Esophagus squamous epithelium (tissue), 5 donors: Measurements from ENCODE around the gene PRRT1. TPM values are rescaled to one million over a fixed set of nuclear protein-coding genes. Genes with fewer than 3 reads are reported as not detected.

Source experiments
- DNase-seq: peaks from one replicate; lab custom pipeline; 2025; lab: John Stamatoyannopoulos, UW
- H3K27ac ChIP-seq, 4 donors: fragments of 200-600 bp; sonication (generic); one replicate each; pipeline ENCODE4 v1.5.1; 2016 to 2019; ENCODE audit warnings: mild to moderate bottlenecking in 1 of 4
- H3K27me3 ChIP-seq, 4 donors: fragments of 200-600 bp; sonication (generic); 1 replicate in 3 of 4; 2 replicates in 1 of 4; pipeline versions ENCODE4 v1.5.1 to v1.6.0; 2017 to 2021; ENCODE audit warnings: antibody characterized with exemption in 1 of 4
- H3K36me3 ChIP-seq, 3 donors: fragments of 200-600 bp; sonication (generic); one replicate each; pipeline ENCODE4 v1.5.1; 2016 to 2019
- H3K4me1 ChIP-seq, 3 donors: fragments of 200-600 bp; sonication (generic); one replicate each; pipeline ENCODE4 v1.5.1; 2017 to 2019
- H3K4me3 ChIP-seq, 4 donors: fragments of 200-600 bp; sonication (generic); 1 replicate in 3 of 4; 2 replicates in 1 of 4; pipeline ENCODE4 v1.5.1; 2016 to 2019; ENCODE audit warnings: mild to moderate bottlenecking in 2 of 4, moderate library complexity in 1 of 4
- H3K9me3 ChIP-seq, 3 donors: fragments of 200-600 bp; sonication (generic); one replicate each; pipeline ENCODE4 v1.5.1; 2016 to 2019
- POLR2A ChIP-seq, 4 donors: fragments of 450-650 bp; IDR thresholded peaks; one replicate each; pipeline ENCODE4 v1.6.1; 2017; ENCODE audit warnings: antibody characterized with exemption in 4 of 4, mild to moderate bottlenecking in 4 of 4, moderate library complexity in 3 of 4
- WGBS, 2 donors: methylation state at CpG; one replicate each; pipeline ENCODE4 v1.1.5; 2018; 5-methylcytosine and 5-hydroxymethylcytosine counted together
- intact Hi-C: fragments of 100-400 bp; cut with DNase I; formaldehyde crosslinking; loops from one replicate; pipeline ENCODE4 v1.15.0; 2022
- total RNA-seq, 4 donors: library from RNA; depleted of rRNA; stranded (reverse); fragments of >200 nt; gene quantifications; one replicate each; pipeline ENCODE4 v1.1.0, GENCODE V29; 2016
- TF ChIP-seq, protein P1 (sequence below), 6 experiments: fragments of 450-650 bp in 4 of 6; fragments of 200-600 bp in 2 of 6; sonication (generic) in 2 of 6; IDR thresholded peaks; one replicate each; pipeline ENCODE4 v1.5.1; 2016 to 2019; ENCODE audit warnings: antibody characterized with exemption in 6 of 6, mild to moderate bottlenecking in 4 of 6, moderate library complexity in 4 of 6
- donor health status: DM: yes; HTN: yes; CAD: no.

The PRRT1 gene
- total RNA-seq, 4 donors from 2014 or later, result 0.35 to 0.87 (median 0.57) TPM; not detected in 1

DNA sequence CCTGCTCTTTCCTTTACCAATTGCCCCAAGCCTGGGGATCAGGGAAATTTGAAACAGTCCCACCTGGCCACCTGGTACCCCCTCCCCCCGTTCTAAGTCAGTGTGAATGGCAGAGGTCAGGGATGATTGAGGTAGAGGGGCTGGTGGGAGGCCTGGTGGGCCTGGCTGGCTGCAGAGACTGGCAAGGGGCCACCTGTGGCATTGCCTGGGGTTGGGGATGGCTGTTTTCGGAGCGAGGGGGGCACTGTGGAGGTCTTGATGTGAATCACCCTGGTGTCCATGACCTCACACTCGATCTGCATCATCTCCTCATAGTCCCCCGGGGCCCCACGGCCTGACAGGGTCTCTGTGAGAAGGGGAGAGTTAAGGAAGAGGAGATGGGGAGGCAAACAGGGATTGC, 36.1 kb downstream of the PRRT1 start:
- Histone ChIP-seq H3K4me1 (peaks cover 5 to 63% (median 47%) of the 10 kb centered on the region in 3 donors), H3K4me3 (no peak overlapping the region), H3K36me3 (peaks cover 22 to 65% (median 41%) of the 10 kb centered on the region in 3 donors), H3K27ac (peak overlapping the region in 1 of 4 donors; percentile 85), H3K27me3 (no peaks in the 10 kb centered on the region), H3K9me3 (no peaks in the 10 kb centered on the region)
- 86 to 94% methylated on average over 4 to 6 of the region's 6 CpGs for WGBS, 2 donors
- no peak for DNase-seq
- intact Hi-C loops, result no loop called here
- TF ChIP-seq, protein P1, sequence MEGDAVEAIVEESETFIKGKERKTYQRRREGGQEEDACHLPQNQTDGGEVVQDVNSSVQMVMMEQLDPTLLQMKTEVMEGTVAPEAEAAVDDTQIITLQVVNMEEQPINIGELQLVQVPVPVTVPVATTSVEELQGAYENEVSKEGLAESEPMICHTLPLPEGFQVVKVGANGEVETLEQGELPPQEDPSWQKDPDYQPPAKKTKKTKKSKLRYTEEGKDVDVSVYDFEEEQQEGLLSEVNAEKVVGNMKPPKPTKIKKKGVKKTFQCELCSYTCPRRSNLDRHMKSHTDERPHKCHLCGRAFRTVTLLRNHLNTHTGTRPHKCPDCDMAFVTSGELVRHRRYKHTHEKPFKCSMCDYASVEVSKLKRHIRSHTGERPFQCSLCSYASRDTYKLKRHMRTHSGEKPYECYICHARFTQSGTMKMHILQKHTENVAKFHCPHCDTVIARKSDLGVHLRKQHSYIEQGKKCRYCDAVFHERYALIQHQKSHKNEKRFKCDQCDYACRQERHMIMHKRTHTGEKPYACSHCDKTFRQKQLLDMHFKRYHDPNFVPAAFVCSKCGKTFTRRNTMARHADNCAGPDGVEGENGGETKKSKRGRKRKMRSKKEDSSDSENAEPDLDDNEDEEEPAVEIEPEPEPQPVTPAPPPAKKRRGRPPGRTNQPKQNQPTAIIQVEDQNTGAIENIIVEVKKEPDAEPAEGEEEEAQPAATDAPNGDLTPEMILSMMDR (IDR thresholded peaks at IDR 0.05), result no peak
- no peak for TF ChIP-seq POLR2A (IDR thresholded peaks at IDR 0.05)

DNA sequence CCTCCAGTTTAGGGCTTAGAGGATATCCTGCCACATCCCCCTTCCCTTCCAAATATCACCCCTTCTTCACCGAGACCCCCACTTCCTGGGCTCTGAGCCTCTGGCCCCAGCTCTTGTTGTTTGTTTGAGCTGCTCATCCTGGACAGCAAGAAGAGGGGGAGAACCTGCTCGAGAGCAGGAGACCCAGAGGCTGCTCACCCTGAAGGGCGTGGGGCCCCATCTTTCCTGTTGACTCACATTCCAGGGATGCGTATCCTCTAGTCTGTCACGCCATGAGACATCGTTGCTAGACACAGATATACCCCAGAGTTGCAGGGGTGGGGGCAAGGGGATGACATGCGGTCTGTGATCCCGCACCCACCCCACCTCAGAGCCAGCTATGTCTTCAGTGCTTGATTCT, 36.9 kb downstream of the PRRT1 start:
- H3K36me3 ChIP-seq, result peaks cover 17 to 56% (median 34%) of the 10 kb centered on the region in 3 donors
- WGBS, 2 donors, result 59 to 76% methylated on average over 6 to 8 of the region's 8 CpGs
- DNase-seq, result no peak
- H3K4me1 ChIP-seq, result peaks cover 5 to 68% (median 51%) of the 10 kb centered on the region in 3 donors
- intact Hi-C loops, result no loop called here
- H3K27ac ChIP-seq, result peak overlapping the region; percentile 26 to 88 (median 85)
- H3K4me3 ChIP-seq, result no peak overlapping the region
- no peaks in the 10 kb centered on the region for H3K27me3 ChIP-seq
- H3K9me3 ChIP-seq, result no peaks in the 10 kb centered on the region
- no peak for TF ChIP-seq POLR2A (IDR thresholded peaks at IDR 0.05)
- TF ChIP-seq, protein P1 (IDR thresholded peaks at IDR 0.05), result no peak

DNA sequence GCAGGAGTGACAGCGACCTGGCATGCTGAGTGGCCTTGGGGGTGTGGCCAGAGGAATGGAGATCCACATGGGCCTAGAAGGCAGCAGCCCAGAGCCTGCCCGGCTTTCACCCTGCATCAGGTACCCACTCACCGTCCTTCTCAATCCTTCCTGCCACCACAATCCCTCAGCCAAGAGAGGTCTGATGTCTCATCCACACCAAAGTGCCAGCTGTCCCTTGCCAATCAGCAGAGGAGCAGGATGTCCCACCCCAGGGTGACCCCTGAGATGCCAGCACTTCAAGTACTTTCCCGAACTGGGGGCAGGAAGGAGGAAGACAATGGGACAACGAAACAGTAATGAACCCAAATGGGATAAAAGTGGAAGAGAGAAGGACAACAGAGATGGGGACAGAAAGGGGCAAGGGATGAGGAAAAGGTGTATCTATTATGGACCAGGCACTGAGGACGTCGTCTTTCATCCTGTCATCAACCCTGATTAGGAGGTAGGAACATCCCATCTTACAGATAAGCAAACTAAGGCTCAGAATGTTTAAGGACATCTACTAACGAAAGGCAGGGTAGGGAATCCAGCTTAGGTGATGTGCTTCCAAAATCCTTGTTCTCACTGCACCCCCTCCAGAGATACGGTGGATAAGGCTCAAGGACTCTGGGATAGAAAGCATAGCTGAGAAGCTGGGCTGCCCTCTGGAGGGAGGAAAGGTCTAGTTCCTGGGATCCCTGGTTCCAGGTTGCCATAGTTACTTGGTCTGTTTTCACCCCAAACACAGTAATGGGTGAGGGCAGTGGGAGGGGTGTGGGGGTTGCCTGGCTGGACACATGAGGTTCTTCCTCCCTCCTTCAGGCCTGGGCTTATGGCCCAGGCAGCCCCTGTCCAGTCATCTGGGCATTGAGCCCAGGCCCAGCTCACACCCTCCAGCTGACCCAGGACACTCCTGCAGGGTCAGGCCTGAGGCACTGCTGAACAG, 38.1 kb downstream of the PRRT1 start:
- H3K4me1 ChIP-seq, result peaks cover 14 to 68% (median 43%) of the 10 kb centered on the region in 3 donors
- no peak for DNase-seq
- TF ChIP-seq, protein P1 (IDR thresholded peaks at IDR 0.05), result peak in 2 of 6 experiments; percentile 11 to 19
- TF ChIP-seq POLR2A (IDR thresholded peaks at IDR 0.05), result no peak
- H3K9me3 ChIP-seq, result no peaks in the 10 kb centered on the region
- 61 to 72% methylated on average over 9 of the region's 9 CpGs for WGBS, 2 donors
- H3K4me3 ChIP-seq, result no peak overlapping the region
- intact Hi-C loops, result no loop called here
- peak overlapping the region; percentile 26 to 88 (median 85) for H3K27ac ChIP-seq
- H3K36me3 ChIP-seq, result peaks cover 13 to 45% (median 28%) of the 10 kb centered on the region in 3 donors
- H3K27me3 ChIP-seq, result peaks cover 0 to 5% (median 0%) of the 10 kb centered on the region in 4 donors

DNA sequence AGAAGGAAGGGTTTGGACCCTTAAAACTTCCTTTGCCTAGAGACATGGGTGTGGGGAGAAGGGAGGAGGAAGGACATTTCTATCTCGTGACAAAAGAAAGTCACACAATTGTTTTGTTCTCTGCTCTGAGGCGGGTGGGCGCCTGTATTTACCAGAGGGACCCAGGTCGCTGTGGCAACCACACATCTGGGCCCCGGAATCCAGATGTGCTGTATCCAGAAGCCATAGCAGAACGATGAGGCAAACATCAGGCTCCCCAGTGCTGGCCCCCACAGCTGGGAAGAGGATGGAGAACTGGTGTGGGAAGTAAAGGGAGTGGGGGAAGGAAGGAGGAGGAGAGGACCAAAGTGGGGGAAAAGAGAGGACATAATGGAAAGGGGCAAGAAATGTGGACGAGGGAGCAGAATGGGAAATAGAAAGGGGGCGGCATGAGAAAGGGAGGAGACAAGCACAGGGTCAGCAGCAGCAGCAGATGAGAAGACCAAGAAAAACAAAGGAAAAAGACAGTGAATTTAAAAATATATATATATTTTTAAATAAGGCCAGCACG, 39.2 kb downstream of the PRRT1 start:
- Histone ChIP-seq H3K4me1 (peaks cover 25 to 76% (median 54%) of the 10 kb centered on the region in 3 donors), H3K27ac (peak overlapping the region; percentile 24 to 89 (median 85)), H3K9me3 (no peaks in the 10 kb centered on the region), H3K27me3 (peaks cover 0 to 6% (median 0%) of the 10 kb centered on the region in 4 donors), H3K4me3 (no peak overlapping the region), H3K36me3 (peaks cover 6 to 34% (median 19%) of the 10 kb centered on the region in 3 donors)
- 46 to 57% methylated on average over 9 of the region's 9 CpGs for WGBS, 2 donors
- no peak for DNase-seq
- intact Hi-C loops, result no loop called here
- no peak for TF ChIP-seq POLR2A (IDR thresholded peaks at IDR 0.05)
- TF ChIP-seq, protein P1 (IDR thresholded peaks at IDR 0.05), result no peak
